Kidney (tissue), 14 donors: ENCODE measurements around the gene NTRK1. TPM values are rescaled to one million over a fixed set of nuclear protein-coding genes. Genes with fewer than 3 reads are reported as not detected.
A peak's percentile ranks its signal among the peaks of the same experiment; 100 is the strongest.

Experiments
- DNase-seq, 5 donors: peaks; one replicate each; pipeline ENCODE4 v3.0.0-alpha.2; 2013 to 2020
- FAIRE-seq: peaks from 2 replicates; lab custom pipeline; 2012; peaks lifted over from hg19 to GRCh38; lab: Jason Lieb, UNC
- H3K27ac ChIP-seq, 2 donors: one replicate each; pipeline ENCODE4 v1.7.0; 2013; ENCODE audit warnings: low read depth in 2 of 2, low read length in 2 of 2, inconsistent platforms in 1 of 2
- H3K27me3 ChIP-seq: one replicate; pipeline ENCODE4 v1.7.1; 2013; ENCODE audit warnings: low read length, inconsistent platforms; ENCODE audit not compliant: control insufficient read depth, insufficient read depth
- H3K36me3 ChIP-seq, 3 donors: one replicate each; pipeline versions ENCODE4 v1.7.0 to v1.7.1; 2013; ENCODE audit warnings: low read length in 3 of 3, control low read depth in 1 of 3, inconsistent platforms in 1 of 3; ENCODE audit not compliant: insufficient read depth in 3 of 3, control insufficient read depth in 2 of 3
- H3K4me1 ChIP-seq, 3 donors: one replicate each; pipeline versions ENCODE4 v1.7.0 to v1.7.1; 2013; ENCODE audit warnings: low read length in 3 of 3, inconsistent platforms in 1 of 3, low read depth in 1 of 3; ENCODE audit not compliant: control insufficient read depth in 2 of 3, insufficient read depth in 2 of 3
- H3K4me3 ChIP-seq, 3 donors: one replicate each; pipeline versions ENCODE4 v1.7.0 to v1.8.1; 2013; ENCODE audit warnings: low read length in 3 of 3, control low read depth in 1 of 3, inconsistent platforms in 1 of 3
- H3K9ac ChIP-seq, 3 donors: one replicate each; pipeline versions ENCODE4 v1.7.0 to v1.7.1; 2013; ENCODE audit warnings: low read length in 3 of 3, control low read depth in 1 of 3, inconsistent platforms in 1 of 3
- H3K9me3 ChIP-seq, 3 donors: one replicate each; pipeline versions ENCODE4 v1.7.0 to v1.7.1; 2013; ENCODE audit warnings: low read length in 3 of 3, control low read depth in 1 of 3, inconsistent platforms in 1 of 3; ENCODE audit not compliant: control insufficient read depth in 2 of 3, insufficient read depth in 1 of 3
- CTCF ChIP-seq: IDR thresholded peaks from 3 replicates; pipeline ENCODE4 v1.5.1; 2012; ENCODE audit warnings: mild to moderate bottlenecking, moderate library complexity, borderline replicate concordance; ENCODE audit not compliant: insufficient read depth; ENCODE audit errors: extremely low read depth
- intact Hi-C: fragments of 100-400 bp; cut with DNase I; formaldehyde crosslinking; loops from one replicate; pipeline ENCODE4 v1.11.1; 2022
- polyA plus RNA-seq: library from polyadenylated mRNA; stranded (reverse); fragments of 350-450 nt; fragmentation: Illumina TruSeq; extraction: RNeasy Lipid Tissue Mini Kit (QIAGEN cat#74804); gene quantifications from one replicate; pipeline ENCODE4 v1.2.3, GENCODE V29; 2014; ENCODE audit warnings: low read depth, low replicate concordance; ENCODE audit not compliant: insufficient read depth
- total RNA-seq: library from RNA; stranded (reverse); fragmentation: NEBNext Ultra II Directional; extraction: Animal tissue kit (Norgen Biotek cat#: 25700); gene quantifications from one replicate; pipeline ENCODE4 v1.2.1, GENCODE V29; 2021
- donor health status: control.
- donor health status: control.
- donor health status: control.
- donor health status: control.
- donor health status: control.
- donor health status: DM: yes; HTN: yes; CAD: no.
- donor health status: Normal renal cell carcinoma (clear cell type).

NTRK1 gene
- total and polyA plus RNA-seq, 2 donors from 2014 or later, result 1.0 to 1.3 TPM

- intact Hi-C loops, result no loop called here
- Histone ChIP-seq H3K4me3 (no peak overlapping the region), H3K4me1 (peaks cover 0 to 19% (median 0%) of the 10 kb centered on the region in 3 donors), H3K9me3 (no peaks in the 10 kb centered on the region), H3K27me3 (no peaks in the 10 kb centered on the region), H3K27ac (no peak overlapping the region), H3K36me3 (no peaks in the 10 kb centered on the region), H3K9ac (no peak overlapping the region)
- FAIRE-seq, result no peak
- no peak for TF ChIP-seq CTCF
- peak in 1 of 5 donors; percentile 64 for DNase-seq
Observed at GRCh38 chr1:156906206-156906906, 45.7 kb downstream of the NTRK1 start.

- no peak for TF ChIP-seq CTCF
- Histone ChIP-seq H3K9ac (no peak overlapping the region), H3K9me3 (no peaks in the 10 kb centered on the region), H3K27me3 (no peaks in the 10 kb centered on the region), H3K4me1 (peaks cover 0 to 4% (median 0%) of the 10 kb centered on the region in 3 donors), H3K36me3 (no peaks in the 10 kb centered on the region), H3K27ac (no peak overlapping the region), H3K4me3 (no peak overlapping the region)
- intact Hi-C loops, result no loop called here
- FAIRE-seq (no peak), DNase-seq (peak in 1 of 5 donors; percentile 64)
Observed at GRCh38 chr1:156908541-156908940, 47.9 kb downstream of the NTRK1 start.

- intact Hi-C loops, result no loop called here
- Histone ChIP-seq H3K4me3 (no peak overlapping the region), H3K36me3 (peaks cover 0 to under 1% (median 0%) of the 10 kb centered on the region in 3 donors), H3K4me1 (no peaks in the 10 kb centered on the region), H3K9me3 (no peaks in the 10 kb centered on the region), H3K27ac (no peak overlapping the region), H3K27me3 (no peaks in the 10 kb centered on the region), H3K9ac (no peak overlapping the region)
- DNase-seq (peak in 1 of 5 donors; percentile 54), FAIRE-seq (no peak)
- no peak for TF ChIP-seq CTCF
Observed at GRCh38 chr1:156908955-156909354, 48.3 kb downstream of the NTRK1 start.

GRCh38 chr1:156909671-156910070 is 49.0 kb downstream of the NTRK1 start:
- Histone ChIP-seq H3K4me1 (no peaks in the 10 kb centered on the region), H3K9ac (no peak overlapping the region), H3K9me3 (no peaks in the 10 kb centered on the region), H3K27me3 (no peaks in the 10 kb centered on the region), H3K4me3 (no peak overlapping the region), H3K36me3 (peaks cover 0 to 3% (median 0%) of the 10 kb centered on the region in 3 donors), H3K27ac (no peak overlapping the region)
- no peak for FAIRE-seq
- DNase-seq, result peak in 1 of 5 donors; percentile 66
- TF ChIP-seq CTCF, result no peak
- intact Hi-C loops, result no loop called here
